IMR-90 (cell line): ENCODE data around the gene NR0B2. TPM values are rescaled to one million over a fixed set of nuclear protein-coding genes. Genes with fewer than 3 reads are reported as not detected.

Experiments used
- ATAC-seq: fragments of 200-7000 bp; cut with Tn5 transposase; 2 replicates; pipeline ENCODE4 v1.9.1; 2020; ENCODE audit warnings: low read depth, mild to moderate bottlenecking, moderate library complexity
- BruUV-seq: library from RNA; stranded (reverse); fragments of 400-500 nt; replicated peaks from 2 replicates; lab custom pipeline; 2021; lab: Mats Ljungman, UMichigan
- CTCF ChIA-PET: fragments of 300-600 bp; formaldehyde crosslinking; extraction: SDS; loops from one replicate; lab custom pipeline; 2021; ENCODE audit warnings: antibody characterized with exemption; lab: Yijun Ruan, JAX
- POLR2A ChIA-PET: fragments of 300-600 bp; sonication (Branson Sonifier 250); formaldehyde crosslinking; loops from one replicate; lab custom pipeline; 2022; ENCODE audit warnings: antibody characterized with exemption; ENCODE audit not compliant: unreplicated experiment; lab: Charles Lee
- DNase-seq: peaks from one replicate; pipeline ENCODE4 v3.0.0; 2013
- H2AFZ ChIP-seq: replicated peaks from 2 replicates; pipeline ENCODE3; 2013; ENCODE audit warnings: low read length, mild to moderate bottlenecking; ENCODE audit not compliant: poor library complexity
- H2AK5ac ChIP-seq: 2 replicates; pipeline ENCODE4 v1.6.1; 2013; ENCODE audit warnings: low read depth, low read length, inconsistent platforms
- H2AK9ac ChIP-seq: replicated peaks from 2 replicates; pipeline ENCODE3; 2013; ENCODE audit warnings: mild to moderate bottlenecking, low read depth, low read length, moderate library complexity; ENCODE audit not compliant: poor library complexity
- H2BK120ac ChIP-seq: 2 replicates; pipeline ENCODE4 v1.6.1; 2013; ENCODE audit warnings: low read depth, low read length, inconsistent platforms
- H2BK15ac ChIP-seq: 3 replicates; pipeline ENCODE4 v1.6.1; 2013; ENCODE audit warnings: low read depth, low read length, inconsistent platforms
- H2BK20ac ChIP-seq: 2 replicates; pipeline ENCODE4 v1.6.1; 2013; ENCODE audit warnings: low read depth, mild to moderate bottlenecking, inconsistent platforms, low read length, moderate library complexity
- H2BK5ac ChIP-seq: 2 replicates; pipeline ENCODE4 v1.6.1; 2013; ENCODE audit warnings: mild to moderate bottlenecking, low read depth, low read length, inconsistent platforms; ENCODE audit not compliant: poor library complexity, severe bottlenecking
- H3K14ac ChIP-seq: replicated peaks from 2 replicates; pipeline ENCODE4 v1.6.1; 2013; ENCODE audit warnings: low read depth, low read length, inconsistent platforms
- H3K18ac ChIP-seq: 2 replicates; pipeline ENCODE4 v1.6.1; 2013; ENCODE audit warnings: low read depth, low read length, control low read depth
- H3K23ac ChIP-seq: 2 replicates; pipeline ENCODE4 v1.6.1; 2013; ENCODE audit warnings: low read depth, low read length, inconsistent platforms
- H3K27ac ChIP-seq: 2 replicates; pipeline ENCODE4 v1.5.1; 2013; ENCODE audit warnings: mild to moderate bottlenecking, control low read depth, low read length; ENCODE audit not compliant: insufficient read depth
- H3K27me3 ChIP-seq: 2 replicates; pipeline ENCODE4 v1.6.1; 2013; ENCODE audit warnings: low read length; ENCODE audit not compliant: control insufficient read depth, insufficient read depth
- H3K36me3 ChIP-seq: 2 replicates; pipeline ENCODE4 v1.6.1; 2013; ENCODE audit warnings: low read length, mixed read lengths; ENCODE audit not compliant: control insufficient read depth, insufficient read depth
- H3K4ac ChIP-seq: 2 replicates; pipeline ENCODE4 v1.6.1; 2013; ENCODE audit warnings: low read depth, low read length, inconsistent platforms
- H3K4me1 ChIP-seq: 2 replicates; pipeline ENCODE4 v1.6.1; 2013; ENCODE audit warnings: low read length, mixed read lengths; ENCODE audit not compliant: control insufficient read depth, insufficient read depth
- H3K4me2 ChIP-seq: 2 replicates; pipeline ENCODE4 v1.6.1; 2013; ENCODE audit warnings: low read depth, mild to moderate bottlenecking, control low read depth, low read length, moderate library complexity
- H3K4me3 ChIP-seq: 2 replicates; pipeline ENCODE4 v1.5.1; 2013; ENCODE audit warnings: low read depth, mild to moderate bottlenecking, control low read depth, low read length, moderate library complexity; ENCODE audit not compliant: insufficient read depth
- H3K56ac ChIP-seq: 2 replicates; pipeline ENCODE4 v1.6.1; 2013; ENCODE audit warnings: low read length, inconsistent platforms; ENCODE audit not compliant: insufficient read depth; ENCODE audit errors: extremely low read depth
- H3K79me1 ChIP-seq, 2 experiments: 2 replicates each; pipeline ENCODE4 v1.6.1; 2013; ENCODE audit warnings: low read length in 2 of 2, inconsistent platforms in 1 of 2, low read depth in 1 of 2
- H3K9ac ChIP-seq: 2 replicates; pipeline ENCODE4 v1.6.1; 2013; ENCODE audit warnings: low read depth, low read length, control low read depth
- H3K9me1 ChIP-seq: 2 replicates; pipeline ENCODE4 v1.6.1; 2013; ENCODE audit warnings: low read length, inconsistent platforms; ENCODE audit not compliant: insufficient read depth
- H3K9me3 ChIP-seq: 2 replicates; pipeline ENCODE4 v1.6.1; 2013; ENCODE audit warnings: low read length; ENCODE audit not compliant: control insufficient read depth, insufficient read depth
- H4K20me1 ChIP-seq: 2 replicates; pipeline ENCODE4 v1.6.1; 2013; ENCODE audit warnings: low read length, inconsistent platforms; ENCODE audit not compliant: insufficient read depth
- H4K5ac ChIP-seq: 2 replicates; pipeline ENCODE4 v1.6.1; 2013; ENCODE audit warnings: mild to moderate bottlenecking, low read depth, low read length, control low read depth
- H4K8ac ChIP-seq, 2 experiments: 2 replicates each; pipeline ENCODE4 v1.6.1; 2013; ENCODE audit warnings: low read depth in 2 of 2, low read length in 2 of 2, control low read depth in 1 of 2, inconsistent platforms in 1 of 2
- H4K91ac ChIP-seq: 2 replicates; pipeline ENCODE4 v1.6.1; 2013; ENCODE audit warnings: low read depth, low read length, inconsistent platforms; ENCODE audit not compliant: insufficient read depth
- BHLHE40 ChIP-seq: fragments of 150-350 bp; IDR thresholded peaks from 2 replicates; pipeline ENCODE4 v1.6.1; 2016; ENCODE audit warnings: mild to moderate bottlenecking, low read depth, low read length
- CEBPB ChIP-seq: IDR thresholded peaks from 2 replicates; pipeline ENCODE4 v1.6.1; 2012; ENCODE audit warnings: low read depth, low read length, improper control_type of control experiment
- CHD1 ChIP-seq: IDR thresholded peaks from 2 replicates; pipeline ENCODE4 v1.6.1; 2012; ENCODE audit warnings: low read depth, low read length, improper control_type of control experiment
- FOS ChIP-seq: fragments of 150-350 bp; IDR thresholded peaks from 2 replicates; pipeline ENCODE4 v1.6.1; 2016; ENCODE audit warnings: low read depth, low read length
- MAFK ChIP-seq: IDR thresholded peaks from 2 replicates; pipeline ENCODE4 v1.6.1; 2012; ENCODE audit warnings: low read depth, low read length, improper control_type of control experiment
- MAZ ChIP-seq: IDR thresholded peaks from 2 replicates; pipeline ENCODE4 v1.6.1; 2012; ENCODE audit warnings: low read depth, mild to moderate bottlenecking, low read length, improper control_type of control experiment, moderate library complexity, borderline replicate concordance
- MXI1 ChIP-seq: IDR thresholded peaks from 2 replicates; pipeline ENCODE4 v1.6.1; 2012; ENCODE audit warnings: low read depth, mild to moderate bottlenecking, low read length, moderate library complexity, borderline replicate concordance
- NFE2L2 ChIP-seq: fragments of 150-350 bp; IDR thresholded peaks from 2 replicates; pipeline ENCODE4 v1.6.1; 2016; ENCODE audit warnings: low read depth, mild to moderate bottlenecking, low read length
- RAD21 ChIP-seq: IDR thresholded peaks from 2 replicates; pipeline ENCODE4 v1.6.1; 2012; ENCODE audit warnings: low read length, improper control_type of control experiment
- RFX5 ChIP-seq: IDR thresholded peaks from 2 replicates; pipeline ENCODE4 v1.8.0; 2012; ENCODE audit warnings: low read depth, mild to moderate bottlenecking, low read length, moderate library complexity
- SMC3 ChIP-seq: fragments of 150-350 bp; IDR thresholded peaks from 2 replicates; pipeline ENCODE4 v1.6.1; 2016; ENCODE audit warnings: low read depth, mild to moderate bottlenecking, antibody characterized with exemption, low read length, moderate library complexity
- WGBS, 2 experiments: methylation state at CpG; one replicate each; pipeline versions ENCODE4 v1.1.5 to v1.1.7; 2013; ENCODE audit warnings: missing lambda C conversion rate in 2 of 2; ENCODE audit not compliant: insufficient read length in 1 of 2; ENCODE audit errors: extremely low coverage in 2 of 2; 5-methylcytosine and 5-hydroxymethylcytosine counted together
- dilution Hi-C: fragments of 300-500 bp; cut with HindIII; formaldehyde crosslinking; loops from one replicate; pipeline ENCODE4 v1.14.3; 2018; ENCODE audit warnings: low sequenced_read_pairs; ENCODE audit not compliant: unreplicated experiment
- in situ Hi-C: fragments of 300-500 bp; cut with MboI; formaldehyde crosslinking; loops from 3 replicates; pipeline ENCODE4 v1.14.3; 2019; ENCODE audit warnings: low sequenced_read_pairs, inconsistent platforms, mixed read lengths
- intact Hi-C: fragments of 100-400 bp; cut with micrococcal nuclease; formaldehyde crosslinking; loops from 2 replicates; pipeline ENCODE4 v1.10.0; 2022
- polyA plus RNA-seq, 3 experiments: library from polyadenylated mRNA; depleted of rRNA; stranded (reverse); fragments of >200 nt; gene quantifications; 2 replicates each; pipeline ENCODE4 v1.2.3, GENCODE V29; 2012; ENCODE audit warnings: low replicate concordance in 1 of 3
- total RNA-seq: library from RNA; depleted of rRNA; stranded (reverse); fragments of >200 nt; gene quantifications from 2 replicates; pipeline ENCODE4 v1.2.3, GENCODE V29; 2012
- TF ChIP-seq, protein P1 (sequence below): fragments of 150-350 bp; IDR thresholded peaks from 2 replicates; pipeline ENCODE4 v1.6.1; 2016; ENCODE audit warnings: low read depth, mild to moderate bottlenecking, low read length, moderate library complexity, borderline replicate concordance

The NR0B2 gene
- total and polyA plus RNA-seq, 2 of the 4 experiments (the other 2 are of a cell fraction), result not detected

DNA sequence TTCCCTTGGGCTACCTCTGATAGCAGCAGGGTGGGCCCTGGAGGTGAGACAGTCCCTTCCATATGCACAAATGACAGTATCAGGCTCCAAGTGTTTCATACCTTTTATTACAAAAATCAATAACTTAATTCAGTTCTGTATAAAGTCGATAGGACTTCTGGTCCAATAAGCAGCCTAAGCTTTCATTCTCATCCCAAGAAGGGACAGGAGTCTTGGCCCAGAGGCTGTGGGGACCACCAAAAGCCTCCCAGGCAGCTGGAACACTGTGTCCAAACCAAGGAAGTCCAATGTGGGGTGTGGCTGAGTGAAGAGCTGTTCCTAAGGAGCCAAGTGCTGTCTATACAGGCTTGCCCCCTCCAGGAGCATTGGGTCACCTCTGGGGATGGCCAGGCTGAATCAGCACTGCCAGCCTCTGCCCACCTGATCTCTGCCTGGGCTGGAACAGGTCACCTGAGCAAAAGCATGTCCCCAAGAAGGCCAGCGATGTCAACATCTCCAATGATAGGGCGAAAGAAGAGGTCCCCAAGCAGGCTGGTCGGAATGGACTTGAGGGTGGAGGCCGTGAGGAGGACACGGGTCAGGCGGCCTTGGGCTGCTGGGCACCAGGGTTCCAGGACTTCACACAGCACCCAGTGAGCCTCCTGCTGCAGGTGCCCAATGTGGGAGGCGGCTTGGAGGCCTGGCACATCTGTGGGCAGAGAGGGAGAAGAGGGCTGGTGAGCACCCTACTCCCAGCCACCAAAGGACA is 2.2 kb downstream of the NR0B2 start:
- in situ Hi-C loops (no loop called here), intact Hi-C loops (no loop called here), dilution Hi-C loops (no loop called here)
- CTCF ChIA-PET, result no interaction called here
- H3K56ac ChIP-seq, result no peak overlapping the region
- H3K36me3 ChIP-seq, result no peaks in the 10 kb centered on the region
- no peak overlapping the region for H2AK9ac ChIP-seq
- no peak overlapping the region for H4K91ac ChIP-seq
- H3K18ac ChIP-seq, result no peak overlapping the region
- no peaks in the 10 kb centered on the region for H3K4me1 ChIP-seq
- no peak for ATAC-seq
- no peak overlapping the region for H3K9ac ChIP-seq
- H2BK15ac ChIP-seq, result no peak overlapping the region
- no peaks in the 10 kb centered on the region for H3K9me3 ChIP-seq
- WGBS, 2 experiments, result no CpG with 5 or more reads among the region's 8 CpGs
- no peak overlapping the region for H2BK20ac ChIP-seq
- H3K27ac ChIP-seq, result no peak overlapping the region
- H2AFZ ChIP-seq, result no peak overlapping the region
- H3K4me2 ChIP-seq, result no peak overlapping the region
- H2AK5ac ChIP-seq, result no peak overlapping the region
- peaks cover 20% of the 10 kb centered on the region for H3K27me3 ChIP-seq
- POLR2A ChIA-PET, result no interaction called here
- no peak overlapping the region for H4K5ac ChIP-seq
- H2BK120ac ChIP-seq, result no peak overlapping the region
- TF ChIP-seq MAFK (no peak), CEBPB (no peak), RAD21 (no peak), FOS (no peak), MXI1 (no peak), CHD1 (no peak), SMC3 (no peak), BHLHE40 (no peak), RFX5 (no peak), MAZ (no peak), NFE2L2 (no peak)
- TF ChIP-seq, protein P1, sequence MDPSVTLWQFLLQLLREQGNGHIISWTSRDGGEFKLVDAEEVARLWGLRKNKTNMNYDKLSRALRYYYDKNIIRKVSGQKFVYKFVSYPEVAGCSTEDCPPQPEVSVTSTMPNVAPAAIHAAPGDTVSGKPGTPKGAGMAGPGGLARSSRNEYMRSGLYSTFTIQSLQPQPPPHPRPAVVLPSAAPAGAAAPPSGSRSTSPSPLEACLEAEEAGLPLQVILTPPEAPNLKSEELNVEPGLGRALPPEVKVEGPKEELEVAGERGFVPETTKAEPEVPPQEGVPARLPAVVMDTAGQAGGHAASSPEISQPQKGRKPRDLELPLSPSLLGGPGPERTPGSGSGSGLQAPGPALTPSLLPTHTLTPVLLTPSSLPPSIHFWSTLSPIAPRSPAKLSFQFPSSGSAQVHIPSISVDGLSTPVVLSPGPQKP, result no peak
- no peaks in the 10 kb centered on the region for H4K20me1 ChIP-seq
- H3K4ac ChIP-seq, result no peak overlapping the region
- no peak overlapping the region for H3K14ac ChIP-seq
- DNase-seq, result no peak
- no peak overlapping the region for H3K23ac ChIP-seq
- no peaks in the 10 kb centered on the region for H3K9me1 ChIP-seq
- no TSS peak for BruUV-seq
- no peak overlapping the region for H3K4me3 ChIP-seq
- H2BK5ac ChIP-seq, result no peak overlapping the region
- no peaks in the 10 kb centered on the region for H3K79me1 ChIP-seq
- no peak overlapping the region for H4K8ac ChIP-seq
